ENCODE results near the gene CYP46A1.

DNA sequence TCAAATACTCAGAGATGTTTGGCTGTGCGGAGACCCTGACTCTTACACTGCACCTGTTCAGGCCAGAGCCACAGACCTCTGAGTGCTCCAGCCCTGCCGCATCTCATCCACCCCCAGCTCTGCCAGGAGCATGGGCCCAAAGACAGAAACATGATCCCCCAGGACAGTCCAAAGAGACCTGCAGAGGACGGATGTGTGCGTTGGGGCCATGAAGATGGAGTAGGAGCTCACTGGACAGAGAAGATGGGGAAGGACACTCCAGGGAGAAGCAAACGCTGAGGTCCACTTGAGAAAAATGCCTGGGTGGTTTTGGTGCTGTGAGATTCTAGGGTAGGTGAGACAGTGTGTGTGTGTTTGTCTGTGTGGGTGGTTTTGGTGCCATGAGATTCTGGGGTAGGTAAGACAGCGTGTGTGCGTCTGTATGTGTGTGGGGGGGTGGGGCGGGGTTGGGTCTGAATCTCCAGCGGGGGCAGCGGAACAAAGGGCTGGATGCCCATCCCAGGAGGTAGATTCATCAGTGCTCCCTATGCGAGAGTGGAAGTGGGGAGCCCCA is 40.0 kb upstream of the CYP46A1 start:
- TF ChIP-seq, protein P1, sequence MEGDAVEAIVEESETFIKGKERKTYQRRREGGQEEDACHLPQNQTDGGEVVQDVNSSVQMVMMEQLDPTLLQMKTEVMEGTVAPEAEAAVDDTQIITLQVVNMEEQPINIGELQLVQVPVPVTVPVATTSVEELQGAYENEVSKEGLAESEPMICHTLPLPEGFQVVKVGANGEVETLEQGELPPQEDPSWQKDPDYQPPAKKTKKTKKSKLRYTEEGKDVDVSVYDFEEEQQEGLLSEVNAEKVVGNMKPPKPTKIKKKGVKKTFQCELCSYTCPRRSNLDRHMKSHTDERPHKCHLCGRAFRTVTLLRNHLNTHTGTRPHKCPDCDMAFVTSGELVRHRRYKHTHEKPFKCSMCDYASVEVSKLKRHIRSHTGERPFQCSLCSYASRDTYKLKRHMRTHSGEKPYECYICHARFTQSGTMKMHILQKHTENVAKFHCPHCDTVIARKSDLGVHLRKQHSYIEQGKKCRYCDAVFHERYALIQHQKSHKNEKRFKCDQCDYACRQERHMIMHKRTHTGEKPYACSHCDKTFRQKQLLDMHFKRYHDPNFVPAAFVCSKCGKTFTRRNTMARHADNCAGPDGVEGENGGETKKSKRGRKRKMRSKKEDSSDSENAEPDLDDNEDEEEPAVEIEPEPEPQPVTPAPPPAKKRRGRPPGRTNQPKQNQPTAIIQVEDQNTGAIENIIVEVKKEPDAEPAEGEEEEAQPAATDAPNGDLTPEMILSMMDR (IDR thresholded peaks at IDR 0.05), result no peak
- TF ChIP-seq EZH2 (IDR thresholded peaks at IDR 0.05) (no peak), EZH2phosphoT487 (IDR thresholded peaks at IDR 0.05) (no peak)

All from neural progenitor cell (in vitro differentiated cells).